Upper lobe of left lung (tissue), 6 donors: ENCODE measurements around the gene TCEA2. TPM values are rescaled to one million over a fixed set of nuclear protein-coding genes. Genes with fewer than 3 reads are reported as not detected.

ENCODE experiments used
- ATAC-seq, 2 donors: fragments of 200-7000 bp; cut with Tn5 transposase; one replicate each; pipeline ENCODE4 v1.9.1; 2022; ENCODE audit warnings: mild to moderate bottlenecking in 2 of 2, moderate library complexity in 2 of 2; ENCODE audit not compliant: low FRiP score in 2 of 2
- DNase-seq, 2 donors: peaks; one replicate each; pipeline ENCODE4 v3.0.0-alpha.2; 2019 to 2020
- H3K27ac ChIP-seq, 4 donors: fragments of 200-600 bp; sonication (generic); one replicate each; pipeline ENCODE4 v1.5.1; 2016 to 2019
- H3K27me3 ChIP-seq, 4 donors: fragments of 200-600 bp; sonication (generic); one replicate each; pipeline ENCODE4 v1.5.1; 2017 to 2019
- H3K36me3 ChIP-seq, 4 donors: fragments of 200-600 bp; sonication (generic); one replicate each; pipeline ENCODE4 v1.5.1; 2016 to 2019
- H3K4me1 ChIP-seq, 4 donors: fragments of 200-600 bp; sonication (generic); one replicate each; pipeline ENCODE4 v1.5.1; 2018 to 2019
- H3K4me3 ChIP-seq, 4 donors: fragments of 200-600 bp; sonication (generic); one replicate each; pipeline ENCODE4 v1.5.1; 2017 to 2019; ENCODE audit warnings: mild to moderate bottlenecking in 2 of 4, moderate library complexity in 1 of 4
- H3K9me3 ChIP-seq, 4 donors: fragments of 200-600 bp; sonication (generic); one replicate each; pipeline ENCODE4 v1.5.1; 2018 to 2019
- CTCF ChIP-seq, 6 experiments: fragments of 450-650 bp in 4 of 6; fragments of 200-600 bp in 2 of 6; sonication (generic) in 2 of 6; IDR thresholded peaks; one replicate each; pipeline ENCODE4 v1.5.1; 2016 to 2019; ENCODE audit warnings: antibody characterized with exemption in 6 of 6
- EP300 ChIP-seq, 4 donors: sonication (generic); formaldehyde crosslinking; IDR thresholded peaks; one replicate each; pipeline ENCODE4 v1.5.1; 2017; ENCODE audit warnings: antibody characterized with exemption in 4 of 4, control low read depth in 2 of 4
- POLR2A ChIP-seq, 4 donors: fragments of 450-650 bp; IDR thresholded peaks; one replicate each; pipeline ENCODE4 v1.5.1; 2016 to 2017; ENCODE audit warnings: antibody characterized with exemption in 4 of 4, mild to moderate bottlenecking in 2 of 4
- POLR2AphosphoS5 ChIP-seq, 2 donors: sonication (generic); formaldehyde crosslinking; IDR thresholded peaks; one replicate each; pipeline ENCODE4 v1.5.1; 2017; ENCODE audit warnings: antibody characterized with exemption in 2 of 2
- WGBS, 2 donors: methylation state at CpG; one replicate each; pipeline ENCODE4 v1.1.5; 2017 to 2018; 5-methylcytosine and 5-hydroxymethylcytosine counted together
- total RNA-seq, 6 donors: library from RNA; depleted of rRNA in 4 of 6; stranded (reverse); fragments of >200 nt in 4 of 6; gene quantifications; one replicate each; pipeline versions ENCODE4 v1.1.0 to v1.2.1, GENCODE V29; 2016 to 2021
- donor health status: DM: no; HTN: no; CAD: no; lungs with moderate emphysema.
- donor health status: DM: no; HTN: yes; CAD: no; lungs with severe emphysema.

The TCEA2 gene
- total RNA-seq, 6 donors from 2014 or later, result 21.7 to 56.0 (median 28.4) TPM

- H3K36me3 ChIP-seq, result no peaks in the 10 kb centered on the region
- no peak for DNase-seq
- no peaks in the 10 kb centered on the region for H3K4me1 ChIP-seq
- no peaks in the 10 kb centered on the region for H3K9me3 ChIP-seq
- ATAC-seq, result no peak
- no peak overlapping the region for H3K27ac ChIP-seq
- H3K4me3 ChIP-seq, result no peak overlapping the region
- no peak for TF ChIP-seq CTCF (IDR thresholded peaks at IDR 0.05)
- no peak for TF ChIP-seq EP300 (IDR thresholded peaks at IDR 0.05)
- TF ChIP-seq POLR2A (IDR thresholded peaks at IDR 0.05), result no peak
- TF ChIP-seq POLR2AphosphoS5 (IDR thresholded peaks at IDR 0.05), result no peak
- peaks cover 0 to 2% (median under 1%) of the 10 kb centered on the region in 4 donors for H3K27me3 ChIP-seq
- WGBS, 2 donors, result 55 to 69% methylated on average over 5 to 10 of the region's 10 CpGs
Measured at GRCh38 chr20:64090165-64090564, 27.2 kb downstream of the TCEA2 start.

- Histone ChIP-seq H3K9me3 (no peaks in the 10 kb centered on the region), H3K27ac (no peak overlapping the region), H3K27me3 (no peaks in the 10 kb centered on the region), H3K36me3 (no peaks in the 10 kb centered on the region), H3K4me3 (no peak overlapping the region), H3K4me1 (no peaks in the 10 kb centered on the region)
- TF ChIP-seq POLR2AphosphoS5 (IDR thresholded peaks at IDR 0.05) (no peak), POLR2A (IDR thresholded peaks at IDR 0.05) (no peak), EP300 (IDR thresholded peaks at IDR 0.05) (no peak), CTCF (IDR thresholded peaks at IDR 0.05) (no peak)
- peak in 1 of 2 donors; percentile 62 for DNase-seq
- 77% methylated on average over 16 to 19 of the region's 19 CpGs for WGBS, 2 donors
- no peak for ATAC-seq
Measured at GRCh38 chr20:64091340-64091739, 28.3 kb downstream of the TCEA2 start.

GRCh38 chr20:64091770-64092169 is 28.8 kb downstream of the TCEA2 start:
- Histone ChIP-seq H3K4me1 (no peaks in the 10 kb centered on the region), H3K27ac (no peak overlapping the region), H3K27me3 (no peaks in the 10 kb centered on the region), H3K9me3 (no peaks in the 10 kb centered on the region), H3K36me3 (no peaks in the 10 kb centered on the region), H3K4me3 (no peak overlapping the region)
- WGBS, 2 donors, result 28 to 42% methylated on average over 6 to 15 of the region's 16 CpGs
- peak in 1 of 2 donors; percentile 19 for ATAC-seq
- DNase-seq, result peak in 1 of 2 donors; percentile 72
- no peak for TF ChIP-seq CTCF (IDR thresholded peaks at IDR 0.05)
- TF ChIP-seq POLR2AphosphoS5 (IDR thresholded peaks at IDR 0.05), result no peak
- TF ChIP-seq POLR2A (IDR thresholded peaks at IDR 0.05), result no peak
- TF ChIP-seq EP300 (IDR thresholded peaks at IDR 0.05), result no peak

GRCh38 chr20:64092258-64093012 is 29.4 kb downstream of the TCEA2 start:
- Histone ChIP-seq H3K4me3 (no peak overlapping the region), H3K4me1 (no peaks in the 10 kb centered on the region), H3K36me3 (no peaks in the 10 kb centered on the region), H3K27me3 (no peaks in the 10 kb centered on the region), H3K27ac (no peak overlapping the region), H3K9me3 (no peaks in the 10 kb centered on the region)
- TF ChIP-seq POLR2AphosphoS5 (IDR thresholded peaks at IDR 0.05), result no peak
- TF ChIP-seq EP300 (IDR thresholded peaks at IDR 0.05), result no peak
- ATAC-seq (peak; percentile 27 to 36), DNase-seq (peak in 1 of 2 donors; percentile 61)
- WGBS, 2 donors, result 49 to 80% methylated on average over 18 to 27 of the region's 27 CpGs

GRCh38 chr20:64093013-64093503 is 30.1 kb downstream of the TCEA2 start:
- TF ChIP-seq CTCF (IDR thresholded peaks at IDR 0.05) (no peak), POLR2A (IDR thresholded peaks at IDR 0.05) (no peak), EP300 (IDR thresholded peaks at IDR 0.05) (no peak), POLR2AphosphoS5 (IDR thresholded peaks at IDR 0.05) (no peak)
- Histone ChIP-seq H3K9me3 (no peaks in the 10 kb centered on the region), H3K4me1 (no peaks in the 10 kb centered on the region), H3K36me3 (no peaks in the 10 kb centered on the region), H3K27me3 (no peaks in the 10 kb centered on the region), H3K27ac (no peak overlapping the region), H3K4me3 (no peak overlapping the region)
- ATAC-seq (no peak), DNase-seq (peak in 1 of 2 donors; percentile 36)
- 35 to 93% methylated on average over 3 to 7 of the region's 9 CpGs for WGBS, 2 donors
